Upper lobe of left lung (tissue), 4 donors: Measurements from ENCODE around the gene REPS1.

Experiments used
- CTCF ChIP-seq, 6 experiments: fragments of 450-650 bp in 4 of 6; fragments of 200-600 bp in 2 of 6; sonication (generic) in 2 of 6; IDR thresholded peaks; one replicate each; pipeline ENCODE4 v1.5.1; 2016 to 2019; ENCODE audit warnings: antibody characterized with exemption in 6 of 6
- EP300 ChIP-seq, 4 donors: sonication (generic); formaldehyde crosslinking; IDR thresholded peaks; one replicate each; pipeline ENCODE4 v1.5.1; 2017; ENCODE audit warnings: antibody characterized with exemption in 4 of 4, control low read depth in 2 of 4
- POLR2A ChIP-seq, 4 donors: fragments of 450-650 bp; IDR thresholded peaks; one replicate each; pipeline ENCODE4 v1.5.1; 2016 to 2017; ENCODE audit warnings: antibody characterized with exemption in 4 of 4, mild to moderate bottlenecking in 2 of 4

GRCh38 chr6:138923561-138923960 is 64.5 kb downstream of the REPS1 start:
- no peak for TF ChIP-seq CTCF (IDR thresholded peaks at IDR 0.05)
- TF ChIP-seq POLR2A (IDR thresholded peaks at IDR 0.05) = no peak
- TF ChIP-seq EP300 (IDR thresholded peaks at IDR 0.05) = no peak
